ENCODE results near the gene KRTAP1-1. TPM values are rescaled to one million over a fixed set of nuclear protein-coding genes. Genes with fewer than 3 reads are reported as not detected.

Gene KRTAP1-1
- total and polyA plus RNA-seq, 10 donors = not detected

GRCh38 chr17:41009301-41009760, 31.9 kb downstream of the KRTAP1-1 start:
- intact Hi-C loops (cut with DNase I; ENCODE audit: low total_unique reads) = no loop called here
- no peaks in the 10 kb centered on the region for H3K4me1 ChIP-seq
- H3K27me3 ChIP-seq (replicated peaks in 1 of 7) = peaks cover 0 to 3% (median 0%) of the 10 kb centered on the region in 7 donors
- 62 to 80% (median 71%) methylated on average over 4 of the region's 4 CpGs for WGBS, 5 donors
- H3K9me3 ChIP-seq = no peaks in the 10 kb centered on the region
- H3K36me3 ChIP-seq = no peaks in the 10 kb centered on the region
- TF ChIP-seq POLR2A (IDR thresholded peaks at IDR 0.05) (no peak), POLR2AphosphoS5 (IDR thresholded peaks at IDR 0.05) (no peak), CTCF (IDR thresholded peaks at IDR 0.05 in 8 of 11, conservative IDR thresholded peaks at IDR 0.05 in 3 of 11) (no peak)
- DNase-seq = no peak
- H3K4me3 ChIP-seq = no peak overlapping the region
- no peak overlapping the region for H3K27ac ChIP-seq

GRCh38 chr17:41008811-41009210, 32.4 kb downstream of the KRTAP1-1 start, which contains the start of gene KRTAP3-1:
TSS of gene KRTAP3-1 (minus strand) at chr17:41009128. CDS start at chr17:41009074, 54 bp downstream.
- intact Hi-C loops (cut with DNase I; ENCODE audit: low total_unique reads) = no loop called here
- DNase-seq = no peak
- WGBS, 5 donors = 86 to 95% (median 94%) methylated on average over 8 of the region's 8 CpGs

GRCh38 chr17:41004397-41004796, 36.9 kb downstream of the KRTAP1-1 start:
- intact Hi-C loops (cut with DNase I; ENCODE audit: low total_unique reads) = no loop called here
- TF ChIP-seq CTCF (IDR thresholded peaks at IDR 0.05 in 8 of 11, conservative IDR thresholded peaks at IDR 0.05 in 3 of 11) = no peak
- no peak for TF ChIP-seq POLR2A (IDR thresholded peaks at IDR 0.05)
- TF ChIP-seq POLR2AphosphoS5 (IDR thresholded peaks at IDR 0.05) = no peak
- Histone ChIP-seq H3K4me3 (no peak overlapping the region), H3K9me3 (no peaks in the 10 kb centered on the region), H3K27me3 (replicated peaks in 1 of 7) (peaks cover 0 to 6% (median 0%) of the 10 kb centered on the region in 7 donors), H3K4me1 (no peaks in the 10 kb centered on the region), H3K36me3 (no peaks in the 10 kb centered on the region), H3K27ac (no peak overlapping the region)
- no peak for DNase-seq
- WGBS, 5 donors = 78 to 93% (median 85%) methylated on average over 3 of the region's 3 CpGs

More at GRCh38 chr17:41008811-41009210, 32.4 kb downstream of the KRTAP1-1 start, which contains the start of gene KRTAP3-1:
- H3K27me3 ChIP-seq (replicated peaks in 1 of 7) = peaks cover 0 to 3% (median 0%) of the 10 kb centered on the region in 7 donors
- no peak within 1 kb of the TSS for H3K4me3 ChIP-seq
- no peaks in the 10 kb centered on the region for H3K4me1 ChIP-seq
- TF ChIP-seq POLR2AphosphoS5 (IDR thresholded peaks at IDR 0.05) = no peak
- no peak within 1 kb of the TSS for H3K27ac ChIP-seq
- H3K9me3 ChIP-seq = no peaks in the 10 kb centered on the region
- no peaks in the 10 kb centered on the region for H3K36me3 ChIP-seq

- WGBS, 5 donors = 62 to 80% (median 69%) methylated on average over 4 of the region's 4 CpGs
- Histone ChIP-seq H3K27me3 (replicated peaks in 1 of 7) (peaks cover 0 to 6% (median 0%) of the 10 kb centered on the region in 7 donors), H3K4me3 (no peak overlapping the region), H3K27ac (no peak overlapping the region), H3K9me3 (no peaks in the 10 kb centered on the region), H3K36me3 (no peaks in the 10 kb centered on the region), H3K4me1 (no peaks in the 10 kb centered on the region)
- no peak for DNase-seq
- intact Hi-C loops (cut with DNase I; ENCODE audit: low total_unique reads) = no loop called here
- TF ChIP-seq POLR2A (IDR thresholded peaks at IDR 0.05) (no peak), POLR2AphosphoS5 (IDR thresholded peaks at IDR 0.05) (no peak), CTCF (IDR thresholded peaks at IDR 0.05 in 8 of 11, conservative IDR thresholded peaks at IDR 0.05 in 3 of 11) (no peak)
Measured at GRCh38 chr17:41003926-41004325, 37.3 kb downstream of the KRTAP1-1 start.
